Esophagus squamous epithelium (tissue), 4 donors: ENCODE measurements around the gene SETD4.

Source experiments
- POLR2A ChIP-seq, 4 donors: fragments of 450-650 bp; IDR thresholded peaks; one replicate each; pipeline ENCODE4 v1.6.1; 2017; ENCODE audit warnings: antibody characterized with exemption in 4 of 4, mild to moderate bottlenecking in 4 of 4, moderate library complexity in 3 of 4
- TF ChIP-seq, protein P1 (sequence below), 6 experiments: fragments of 450-650 bp in 4 of 6; fragments of 200-600 bp in 2 of 6; sonication (generic) in 2 of 6; IDR thresholded peaks; one replicate each; pipeline ENCODE4 v1.5.1; 2016 to 2019; ENCODE audit warnings: antibody characterized with exemption in 6 of 6, mild to moderate bottlenecking in 4 of 6, moderate library complexity in 4 of 6

DNA sequence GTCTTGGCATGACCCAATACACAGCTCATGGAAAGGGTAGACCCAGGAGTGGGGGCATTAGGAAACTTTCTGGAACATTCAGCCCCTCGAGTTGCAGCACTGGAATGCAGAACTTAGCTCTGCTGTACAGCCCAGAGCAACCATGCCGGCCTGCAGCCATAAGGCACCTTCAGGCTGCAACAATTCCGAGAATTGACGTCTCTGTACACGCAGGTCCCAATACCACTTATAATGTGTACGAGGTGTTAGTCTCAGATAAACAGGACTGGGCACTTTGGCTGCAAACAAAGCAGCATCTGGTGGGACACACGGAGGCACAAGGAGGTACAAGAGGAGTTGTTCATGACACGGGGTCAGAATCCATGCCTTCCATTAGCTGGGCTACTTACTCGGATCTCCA is 17.4 kb upstream of the SETD4 start:
- TF ChIP-seq, protein P1, sequence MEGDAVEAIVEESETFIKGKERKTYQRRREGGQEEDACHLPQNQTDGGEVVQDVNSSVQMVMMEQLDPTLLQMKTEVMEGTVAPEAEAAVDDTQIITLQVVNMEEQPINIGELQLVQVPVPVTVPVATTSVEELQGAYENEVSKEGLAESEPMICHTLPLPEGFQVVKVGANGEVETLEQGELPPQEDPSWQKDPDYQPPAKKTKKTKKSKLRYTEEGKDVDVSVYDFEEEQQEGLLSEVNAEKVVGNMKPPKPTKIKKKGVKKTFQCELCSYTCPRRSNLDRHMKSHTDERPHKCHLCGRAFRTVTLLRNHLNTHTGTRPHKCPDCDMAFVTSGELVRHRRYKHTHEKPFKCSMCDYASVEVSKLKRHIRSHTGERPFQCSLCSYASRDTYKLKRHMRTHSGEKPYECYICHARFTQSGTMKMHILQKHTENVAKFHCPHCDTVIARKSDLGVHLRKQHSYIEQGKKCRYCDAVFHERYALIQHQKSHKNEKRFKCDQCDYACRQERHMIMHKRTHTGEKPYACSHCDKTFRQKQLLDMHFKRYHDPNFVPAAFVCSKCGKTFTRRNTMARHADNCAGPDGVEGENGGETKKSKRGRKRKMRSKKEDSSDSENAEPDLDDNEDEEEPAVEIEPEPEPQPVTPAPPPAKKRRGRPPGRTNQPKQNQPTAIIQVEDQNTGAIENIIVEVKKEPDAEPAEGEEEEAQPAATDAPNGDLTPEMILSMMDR (IDR thresholded peaks at IDR 0.05): no peak
- no peak for TF ChIP-seq POLR2A (IDR thresholded peaks at IDR 0.05)
